ENCODE measurements around the gene CD55.

- TF ChIP-seq GATA3 (IDR thresholded peaks at IDR 0.05; ENCODE audit: low read depth, low read length) (no peak), GATA2 (IDR thresholded peaks at IDR 0.05; ENCODE audit: low read depth, low read length) (no peak)
These were observed 42.4 kb downstream of the CD55 start for GRCh38 chr1:207363871-207364270.

Measured in SH-SY5Y (cell line).